ENCODE data around the gene SHTN1.

SHTN1 gene

DNA sequence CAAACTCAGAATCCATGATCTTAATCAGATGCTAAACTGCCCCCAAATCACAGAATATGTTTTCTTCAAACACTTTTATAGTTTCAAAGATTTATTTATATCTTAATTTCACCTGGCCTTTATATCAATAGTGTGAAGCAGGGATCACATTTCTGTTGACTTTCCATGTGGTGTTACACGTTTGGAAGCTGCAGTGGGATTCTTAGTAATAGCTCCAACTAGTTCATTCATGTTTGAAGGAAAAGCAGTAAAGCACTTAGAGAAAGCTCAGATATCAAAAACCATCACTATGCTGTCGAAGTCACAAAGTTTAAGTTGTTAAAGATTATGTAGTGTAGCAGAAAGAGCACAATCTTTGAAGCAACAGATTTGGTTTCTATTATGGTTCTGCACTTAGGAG, 138.9 kb downstream of the SHTN1 start:
- DNase-seq, result no peak

- no peak for DNase-seq
Observed at GRCh38 chr10:116864436-116864835, 140.6 kb downstream of the SHTN1 start.

DNA sequence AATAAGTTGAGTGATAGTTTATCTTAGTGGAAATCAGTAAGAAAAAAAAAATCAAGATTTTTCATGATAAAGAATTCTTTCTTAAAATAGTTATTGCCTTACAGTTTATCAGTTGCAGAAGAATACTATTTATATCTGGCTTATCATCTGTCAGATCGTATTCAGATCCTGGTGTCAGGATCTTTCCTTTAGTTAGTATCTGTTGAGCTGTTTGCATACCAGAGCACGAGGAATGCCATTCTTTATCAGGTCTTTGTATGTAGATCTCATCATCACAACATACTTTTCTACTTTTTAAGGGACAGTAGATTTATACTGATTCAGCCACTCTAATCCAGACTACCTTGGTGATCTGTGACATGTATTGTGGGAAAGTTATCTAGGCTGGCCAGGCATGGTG, 143.2 kb downstream of the SHTN1 start:
- DNase-seq, result no peak

GRCh38 chr10:116857156-116857555, 147.8 kb downstream of the SHTN1 start:
- DNase-seq, result no peak

DNA sequence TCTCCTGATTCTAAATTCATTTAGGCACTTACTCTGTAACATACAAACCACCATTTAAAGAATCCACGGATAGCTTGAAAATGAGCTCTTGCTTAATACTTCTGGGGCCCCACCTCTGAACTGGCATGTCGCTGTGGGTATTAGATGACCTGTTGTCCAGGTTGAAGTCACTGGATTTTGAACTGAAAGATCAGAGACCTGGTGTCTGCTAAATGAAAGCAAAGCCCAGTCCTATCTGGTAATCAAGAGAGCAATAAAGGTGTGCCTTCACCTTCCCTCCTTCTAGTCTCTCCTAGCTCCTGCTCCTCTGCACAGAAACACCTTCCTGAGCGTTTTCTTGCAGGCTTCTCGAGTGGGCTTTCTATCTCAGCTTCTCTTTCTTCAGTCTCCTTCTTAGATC, 151.3 kb downstream of the SHTN1 start:
- no peak for DNase-seq

GRCh38 chr10:116853287-116853686, 151.7 kb downstream of the SHTN1 start:
- DNase-seq, result no peak

GRCh38 chr10:116852246-116852645, 152.7 kb downstream of the SHTN1 start:
- DNase-seq, result no peak

- DNase-seq, result no peak
Observed at GRCh38 chr10:116850058-116850611, 154.9 kb downstream of the SHTN1 start.

GRCh38 chr10:116849248-116850057, 155.5 kb downstream of the SHTN1 start, which contains the start of gene ENO4:
Gene ENO4 (plus strand): TSS chr10:116849499. CDS start chr10:116849567, 68 bp downstream.
- peak; percentile 70 for DNase-seq

DNA sequence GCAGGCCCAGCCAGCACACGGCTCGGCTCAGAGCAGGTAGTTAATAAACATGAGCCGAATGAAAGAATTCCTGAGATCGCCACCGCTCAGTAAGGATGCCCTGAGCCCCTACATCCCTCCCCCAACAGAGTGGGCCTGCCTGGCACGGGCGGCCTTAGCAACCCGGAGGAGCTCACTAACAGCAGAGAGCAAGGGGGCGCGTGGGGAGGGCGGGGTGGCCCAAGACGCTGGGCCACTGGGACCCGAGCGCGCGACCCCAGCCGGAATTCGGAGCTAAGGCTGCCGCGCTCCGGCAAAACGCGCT, 156.1 kb downstream of the SHTN1 start:
- DNase-seq, result no peak

DNA sequence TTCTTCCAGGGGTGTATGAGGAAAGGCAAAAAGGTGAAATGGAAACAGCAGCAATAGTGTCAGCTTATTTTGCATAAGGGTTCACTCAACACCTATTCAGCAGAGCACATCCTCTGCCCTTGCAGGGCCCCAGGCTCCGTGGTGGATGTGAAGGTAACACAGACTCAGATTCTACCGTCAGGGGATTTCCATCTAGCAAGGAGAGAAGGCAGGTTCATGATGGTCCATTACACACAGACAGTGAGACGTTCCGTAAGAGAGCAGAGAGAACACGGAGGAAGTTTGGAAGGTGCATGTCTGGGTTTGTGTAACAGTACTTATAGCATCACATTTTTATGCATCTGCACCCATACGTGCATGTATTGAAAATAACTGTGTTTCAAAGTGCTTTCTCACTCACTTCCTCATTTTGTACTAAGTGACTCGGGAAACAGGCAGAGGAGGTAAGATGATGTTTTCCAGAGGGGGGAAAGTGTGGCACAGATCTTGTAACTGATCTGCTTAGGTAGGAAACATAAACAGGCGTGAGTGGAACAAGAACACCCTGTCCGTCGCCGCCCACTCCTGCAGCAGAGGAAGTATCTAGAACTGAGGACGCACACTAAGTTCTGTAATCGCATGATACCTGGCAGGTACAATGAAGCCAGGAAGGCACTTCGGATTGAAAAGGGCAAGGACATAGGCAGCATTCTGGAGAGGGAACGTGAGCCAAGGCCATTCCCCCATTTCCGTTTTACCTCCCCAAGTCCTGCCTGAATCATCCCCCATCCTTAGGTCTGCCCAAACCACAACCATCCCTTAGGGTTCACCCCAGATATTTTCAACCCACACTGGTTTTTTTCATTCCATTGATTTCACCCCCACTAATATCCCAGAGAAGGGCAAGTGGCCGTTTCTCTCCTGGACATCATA, 156.7 kb downstream of the SHTN1 start:
- DNase-seq, result no peak

DNA sequence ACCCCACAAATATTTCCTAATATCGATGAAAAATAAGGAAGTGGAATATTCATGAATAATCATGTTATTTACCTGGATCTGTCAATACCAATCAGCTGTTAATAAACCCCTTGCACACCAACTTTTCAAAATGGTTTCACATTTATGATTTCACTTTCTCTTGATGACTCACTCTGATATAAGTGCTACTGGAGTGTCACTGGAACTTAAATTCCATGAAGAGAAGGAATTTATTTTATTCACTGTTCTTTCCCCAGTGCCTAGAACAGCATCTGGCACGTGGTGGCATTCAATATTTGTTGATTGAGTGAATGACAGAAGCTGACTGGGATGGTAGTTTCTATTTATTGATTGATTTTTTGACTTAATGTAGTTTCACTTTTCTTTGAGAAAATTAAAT, 159.2 kb downstream of the SHTN1 start:
- DNase-seq, result no peak

DNA sequence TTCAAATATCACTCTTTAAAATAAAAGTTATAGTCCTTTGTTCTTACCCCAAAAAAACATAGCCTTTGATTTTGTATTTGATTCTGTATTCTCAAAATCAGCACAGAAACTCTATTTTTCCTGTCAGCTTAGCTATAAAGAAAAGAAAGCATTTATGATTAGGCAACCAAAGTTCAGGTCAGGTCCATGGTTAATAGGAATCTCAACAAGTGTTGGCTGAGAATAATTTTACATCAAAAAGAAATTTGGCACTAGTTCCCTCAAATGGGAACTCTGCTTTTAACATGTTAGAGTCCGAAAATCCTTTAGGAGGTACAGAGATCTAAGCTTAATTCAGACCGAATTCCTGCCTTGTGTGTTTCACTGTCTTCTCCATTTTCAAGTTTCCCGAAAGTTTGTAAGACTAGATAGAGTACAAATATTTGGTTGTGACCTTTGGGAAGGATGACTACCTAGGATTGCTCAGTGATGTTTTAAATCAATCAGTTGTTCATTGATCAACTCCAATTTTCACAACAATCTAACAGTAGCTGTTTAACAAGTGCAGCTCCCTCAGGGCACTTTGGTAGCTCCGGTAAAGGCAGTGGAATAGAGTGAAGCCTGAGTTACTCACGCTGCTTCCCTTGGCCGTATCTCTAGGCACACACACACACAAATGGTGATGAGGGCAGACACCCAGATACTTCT, 164.5 kb downstream of the SHTN1 start:
- no peak for DNase-seq

DNA sequence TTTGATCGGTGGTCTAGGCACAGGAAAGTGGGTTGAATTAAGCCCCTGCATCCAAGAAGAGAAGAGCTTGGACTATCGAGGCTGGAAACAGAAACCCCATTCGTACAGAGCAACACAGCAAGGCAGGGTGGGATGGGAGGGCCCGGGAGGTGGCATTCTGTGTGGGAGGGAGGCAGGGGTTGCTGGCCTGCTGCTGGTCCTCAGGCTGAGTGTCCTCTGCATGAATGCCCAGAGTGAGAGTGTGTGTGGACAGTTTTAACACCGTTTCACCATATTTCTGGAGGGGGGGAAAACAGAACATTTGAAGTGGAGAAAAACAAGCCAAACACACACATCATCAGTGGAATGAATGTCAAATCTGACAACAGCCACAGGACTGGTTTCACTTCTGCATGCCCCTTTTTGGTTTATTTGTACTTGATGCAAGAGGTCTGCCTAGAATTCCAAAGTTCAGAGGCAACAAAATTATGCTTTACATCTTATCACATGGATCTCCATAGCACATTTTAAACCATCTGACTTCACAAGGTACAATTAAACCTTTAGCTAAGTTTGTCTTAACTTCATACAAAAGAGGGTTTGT, 166.8 kb downstream of the SHTN1 start:
- DNase-seq, result no peak

DNA sequence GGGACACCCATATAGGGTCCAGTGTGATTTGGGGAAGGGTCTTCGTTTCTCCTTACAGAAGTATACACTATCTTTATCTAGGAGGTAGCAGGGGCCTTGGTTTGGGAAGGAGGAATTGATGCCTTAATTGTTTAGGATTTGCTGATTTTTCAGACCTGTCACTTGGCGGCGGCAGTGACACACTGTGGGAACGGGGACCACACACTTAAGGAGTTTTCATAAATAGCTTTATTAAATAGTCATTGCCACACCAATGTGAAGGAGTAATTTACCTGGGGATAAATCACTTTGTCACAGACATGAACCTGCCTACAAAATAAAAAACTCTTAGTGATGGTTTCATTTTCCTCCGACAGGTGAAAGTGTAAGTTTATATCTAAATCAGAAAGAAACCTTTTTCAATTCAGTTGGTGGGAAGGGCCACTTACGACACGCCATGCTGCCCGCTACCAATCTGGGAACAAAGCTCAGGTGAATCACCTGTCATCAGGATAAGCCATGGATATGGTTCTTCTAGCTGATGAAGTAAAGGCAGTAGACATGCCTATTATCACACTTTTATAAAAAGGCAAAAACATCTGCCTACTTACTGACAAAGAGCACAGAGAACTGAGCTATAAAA, 168.0 kb downstream of the SHTN1 start:
- DNase-seq, result no peak

DNA sequence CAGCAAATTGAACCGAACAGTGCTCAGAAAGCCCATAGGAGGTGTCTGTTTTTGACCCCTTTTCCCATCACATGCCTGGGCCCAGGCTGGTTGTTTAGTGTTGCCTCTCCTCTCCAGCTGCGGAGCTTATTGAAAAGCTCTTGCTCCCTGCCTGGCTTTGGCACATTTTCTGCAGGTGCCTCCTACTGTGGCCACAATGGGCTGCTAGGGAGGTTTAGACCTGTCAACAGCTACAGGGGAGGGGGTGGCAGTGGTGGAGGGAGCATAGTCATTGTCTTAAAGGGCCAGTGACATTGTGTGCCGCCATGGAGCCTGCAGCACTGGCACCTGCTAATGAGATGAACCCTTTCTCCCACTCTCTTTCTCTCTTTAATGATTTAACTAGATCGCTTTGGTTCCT, 168.9 kb downstream of the SHTN1 start:
- no peak for DNase-seq

DNA sequence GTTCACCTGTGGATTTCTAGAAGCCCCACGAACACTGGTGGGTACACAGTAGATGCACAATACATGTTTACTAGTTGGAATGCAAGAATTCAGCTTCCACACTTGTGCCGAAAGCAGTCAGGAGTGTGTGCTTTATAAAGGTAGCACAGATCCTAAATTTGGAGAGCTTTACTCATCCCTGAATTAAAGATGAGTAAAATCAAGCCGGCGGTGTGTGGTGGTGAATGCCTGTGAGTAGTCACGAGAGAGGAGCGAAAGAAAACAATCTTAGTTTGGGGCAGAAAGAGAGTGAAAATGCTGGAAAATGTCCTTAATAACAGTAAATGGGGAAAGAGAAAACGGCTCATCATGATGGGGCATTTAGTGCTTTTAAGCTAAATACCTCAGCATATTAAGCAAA, 169.3 kb downstream of the SHTN1 start:
- DNase-seq, result no peak

DNA sequence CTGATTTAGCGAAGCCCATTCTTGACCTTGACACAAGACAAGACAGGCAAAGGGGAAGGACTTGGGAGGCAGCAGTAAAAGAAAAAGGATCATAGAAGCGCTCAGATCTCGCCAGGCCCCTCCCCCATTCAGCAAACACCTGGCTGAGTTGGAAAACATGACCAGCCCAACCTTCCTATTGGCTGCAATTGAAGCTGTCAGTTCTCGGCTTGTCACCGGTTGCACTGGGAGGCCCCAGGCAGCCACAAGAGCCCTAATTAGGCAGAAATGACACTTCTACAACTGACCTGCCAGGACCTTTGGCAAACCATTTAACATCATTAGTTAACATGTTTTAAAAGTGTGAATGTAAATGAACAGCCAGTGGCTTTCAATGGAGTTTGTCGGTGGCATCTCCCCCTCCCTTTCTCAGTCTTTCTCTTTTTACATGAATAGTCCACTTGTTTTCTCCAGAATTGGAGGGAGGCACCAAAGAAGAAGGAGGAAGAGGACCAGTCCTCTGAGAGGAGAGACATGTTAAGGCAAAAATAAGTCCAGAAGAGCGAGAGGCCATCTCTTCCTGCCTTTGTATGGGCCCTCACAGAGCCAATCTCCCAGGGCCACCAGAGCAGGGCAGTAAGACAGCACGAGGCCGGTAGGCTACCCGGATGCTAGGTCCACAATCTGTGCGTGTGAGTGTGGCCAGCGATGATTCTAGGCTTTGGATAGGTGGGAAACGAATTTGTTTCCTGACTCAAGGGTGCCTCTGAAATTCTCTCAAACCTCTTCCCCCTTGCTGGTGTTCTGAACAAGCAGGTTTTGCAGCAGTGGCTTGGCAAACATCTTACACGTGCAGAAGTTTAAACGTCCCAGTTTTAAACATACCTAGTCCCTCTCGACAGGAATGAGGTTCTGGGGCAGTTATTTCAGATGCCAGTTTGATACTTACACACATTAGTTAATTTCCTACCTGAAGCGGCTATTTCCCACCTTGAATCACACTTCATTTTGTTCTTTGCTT, 170.7 kb downstream of the SHTN1 start:
- DNase-seq, result peak; percentile 41

DNA sequence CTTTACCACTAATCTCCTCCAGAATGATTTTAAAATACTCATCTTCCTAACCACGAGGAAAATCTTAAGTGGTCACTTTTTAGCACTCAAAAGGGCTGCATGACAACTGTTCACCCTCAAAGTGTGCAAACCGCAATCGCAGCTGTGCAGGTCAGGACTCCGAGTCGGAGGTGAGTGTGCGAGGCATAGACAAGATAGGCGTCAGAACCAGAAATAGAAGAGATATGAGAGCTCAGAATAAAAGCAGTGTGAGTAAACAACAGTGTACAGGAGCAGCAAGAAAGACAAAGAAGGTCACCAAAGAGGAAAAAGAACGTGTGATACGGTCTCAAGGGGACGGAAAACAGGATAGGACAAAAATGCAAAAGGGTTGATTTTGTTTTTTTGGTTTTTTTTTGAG, 173.2 kb downstream of the SHTN1 start:
- no peak for DNase-seq

Measured in NCI-H1105 (cell line).